NCI-H2171 (cell line): ENCODE results near the gene RSKR.
"Not testable (repeated sequence)": the region's sequence is repeated elsewhere in the genome, so short reads cannot be mapped to it uniquely, and the experiment has no call there.

Experiments used
- DNase-seq: peaks from one replicate; lab custom pipeline; 2025; lab: John Stamatoyannopoulos, UW

The RSKR gene

DNA sequence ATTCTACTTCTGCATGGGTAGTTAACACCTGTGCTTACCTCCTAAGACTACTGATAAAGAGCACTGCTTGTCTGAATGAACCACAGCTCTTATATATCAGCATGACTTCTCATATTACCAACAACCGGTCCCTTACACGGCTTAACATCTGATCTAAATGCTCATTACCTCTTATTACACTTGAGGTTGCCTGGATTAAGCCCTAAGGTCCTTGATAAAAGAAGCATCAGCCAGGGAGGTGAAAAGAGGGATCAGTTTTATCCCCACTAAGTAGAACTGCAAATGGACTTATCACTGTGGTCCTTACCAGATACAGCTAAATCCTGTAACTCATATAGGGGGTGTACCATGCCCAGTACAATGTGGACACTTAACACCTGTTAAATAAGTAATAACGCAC is 8.2 kb upstream of the RSKR start:
- DNase-seq, result no peak

DNA sequence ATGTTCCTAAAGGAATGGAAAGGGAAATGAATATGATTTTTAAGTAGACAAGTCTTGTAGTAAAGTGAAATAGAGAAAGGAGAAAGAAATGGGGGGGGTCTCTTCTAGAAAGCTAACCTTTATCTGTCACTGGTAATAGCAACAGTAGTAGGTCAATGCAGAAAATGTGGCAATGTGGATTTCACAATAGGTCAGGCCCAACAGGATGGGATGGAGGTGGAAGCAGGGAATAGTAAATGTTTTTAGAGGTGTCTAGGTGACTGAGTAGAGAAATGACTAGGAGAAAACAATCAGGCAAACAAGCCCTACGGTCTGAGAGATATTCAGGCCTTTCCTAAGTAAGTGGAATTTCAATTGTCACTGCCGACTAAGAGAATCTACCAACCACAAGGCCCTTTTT is 6.0 kb upstream of the RSKR start:
- DNase-seq, result no peak

DNA sequence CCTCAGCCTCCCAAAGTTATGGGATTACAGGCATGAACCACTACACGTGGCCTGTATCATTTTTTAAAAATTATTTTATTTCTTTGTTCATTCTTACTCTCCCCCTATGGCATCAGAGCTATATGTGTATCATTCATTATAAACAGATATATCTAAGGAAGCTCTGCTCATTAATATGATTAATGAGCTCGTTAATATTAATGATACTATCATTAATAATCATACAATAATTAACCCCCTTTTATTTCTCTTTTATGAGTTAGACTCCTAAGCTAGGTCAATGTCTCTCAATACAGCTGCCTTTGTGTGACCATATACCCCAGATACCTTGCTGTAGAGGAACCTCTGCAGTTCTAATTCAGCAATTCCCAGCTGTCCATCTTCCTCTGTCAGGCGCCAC is 4.5 kb upstream of the RSKR start:
- no peak for DNase-seq

DNA sequence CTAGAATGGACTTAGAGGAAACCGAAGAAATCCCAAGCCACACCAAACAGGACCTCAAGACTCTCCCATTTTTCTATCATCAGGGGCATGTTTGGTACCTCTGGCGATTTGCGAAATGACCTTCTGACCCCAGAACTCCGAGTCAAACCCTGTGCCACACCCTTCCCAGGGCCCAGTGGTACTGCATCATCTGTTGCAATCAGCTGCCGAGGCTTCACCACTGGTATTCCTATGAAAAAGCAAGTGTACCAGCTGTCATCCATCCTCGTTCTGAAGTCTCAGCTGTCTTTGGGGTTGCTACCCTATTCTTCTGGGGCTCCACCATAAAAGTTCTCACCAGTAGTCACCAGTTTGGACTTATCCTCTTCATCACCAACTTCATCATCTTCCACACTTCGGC is 2.3 kb upstream of the RSKR start:
- DNase-seq, result no peak

DNA sequence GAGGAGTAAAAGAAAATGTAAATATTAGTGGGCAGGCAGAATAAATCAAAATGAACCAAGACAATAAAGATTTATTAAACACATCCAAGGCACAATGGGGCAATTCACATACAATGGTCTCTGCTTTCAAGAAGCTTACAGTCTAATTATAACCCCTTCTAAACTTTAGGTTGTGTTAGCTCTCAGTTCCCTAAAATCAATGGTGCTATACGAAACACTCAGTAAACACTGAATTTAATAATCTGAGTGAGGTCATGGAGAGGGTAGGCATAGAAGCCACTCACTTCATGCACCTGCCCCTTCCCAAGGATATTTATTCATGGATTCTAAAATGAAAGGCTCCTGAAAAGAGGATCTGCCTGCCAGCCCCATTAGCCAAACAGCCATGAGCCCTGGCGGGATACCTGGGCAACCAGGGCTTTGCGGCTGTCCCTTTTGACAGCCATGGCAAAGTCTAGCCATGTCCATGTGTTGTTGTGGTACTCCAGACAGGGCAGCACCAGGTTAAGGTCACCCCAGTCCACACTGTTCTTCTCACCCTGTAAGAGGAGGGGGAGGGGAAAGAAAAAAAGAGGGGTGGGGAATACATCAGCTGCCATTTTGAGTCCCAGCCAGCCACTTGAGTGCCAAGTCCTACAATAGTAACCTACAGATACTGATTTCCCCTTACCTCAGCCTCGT is 1.4 kb upstream of the RSKR start:
- no peak for DNase-seq

DNA sequence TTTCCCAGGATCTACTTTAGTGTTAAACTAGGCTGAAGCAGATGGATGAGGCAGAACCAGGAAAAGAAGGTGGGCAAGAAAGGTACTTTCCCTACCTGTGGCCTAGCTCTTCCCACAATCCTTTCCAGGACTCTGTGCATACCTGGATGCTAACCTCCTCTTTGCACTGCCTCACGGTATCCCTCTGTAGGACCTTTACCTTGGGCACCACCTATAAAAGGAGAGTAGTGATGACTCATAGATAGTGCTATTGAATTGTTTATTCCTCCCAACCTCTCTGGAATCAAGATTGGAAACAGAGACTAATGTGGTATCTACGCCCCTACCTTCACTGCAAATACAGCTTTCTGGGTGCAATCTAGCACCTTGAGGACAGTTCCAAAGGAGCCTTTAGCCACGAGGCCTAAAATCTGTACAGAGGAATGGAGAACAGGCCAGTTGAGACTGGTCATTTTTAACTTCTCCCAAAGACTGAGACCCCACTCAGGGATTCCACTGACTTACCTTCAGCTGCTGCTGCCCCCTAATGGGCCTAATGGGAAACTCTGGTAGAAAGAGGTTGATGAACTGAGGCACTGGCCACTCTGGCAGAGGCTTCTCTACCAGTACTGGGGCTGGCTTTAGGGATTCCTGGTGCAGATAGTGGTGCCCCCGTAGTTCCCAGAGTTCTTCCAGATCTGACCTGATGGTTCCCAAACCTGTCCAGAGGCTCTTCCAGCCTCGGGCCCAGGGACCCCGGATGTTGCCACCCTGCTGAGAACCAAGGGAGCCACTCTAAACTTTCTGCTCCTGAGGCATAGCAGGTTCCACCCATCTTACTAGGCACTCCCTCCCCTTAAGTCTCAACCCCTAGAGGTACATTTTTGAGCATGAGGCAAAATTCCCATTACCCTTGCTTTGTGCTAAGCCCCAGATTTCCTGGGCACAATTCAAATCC is 781 bp downstream of the RSKR start:
- no peak for DNase-seq

DNA sequence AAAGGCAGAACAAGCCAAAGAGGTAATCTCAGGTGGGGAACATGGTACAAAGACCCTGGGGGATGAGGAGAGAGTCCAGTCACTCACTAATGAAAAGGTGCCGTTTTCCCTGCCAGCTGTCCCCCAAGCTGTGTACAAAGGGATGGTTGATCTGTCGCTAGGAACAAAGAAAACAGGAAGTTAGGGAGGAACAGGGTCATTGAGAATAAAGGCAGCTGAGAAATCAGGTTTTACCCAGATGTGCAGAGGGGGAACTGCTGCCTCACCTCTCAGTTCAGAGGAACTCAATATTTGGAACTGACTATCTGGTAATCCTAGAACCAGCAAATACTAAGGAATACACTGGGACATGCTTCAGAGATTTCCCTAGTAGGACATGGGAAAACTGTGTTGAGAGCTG is 1.5 kb downstream of the RSKR start:
- DNase-seq, result no peak

DNA sequence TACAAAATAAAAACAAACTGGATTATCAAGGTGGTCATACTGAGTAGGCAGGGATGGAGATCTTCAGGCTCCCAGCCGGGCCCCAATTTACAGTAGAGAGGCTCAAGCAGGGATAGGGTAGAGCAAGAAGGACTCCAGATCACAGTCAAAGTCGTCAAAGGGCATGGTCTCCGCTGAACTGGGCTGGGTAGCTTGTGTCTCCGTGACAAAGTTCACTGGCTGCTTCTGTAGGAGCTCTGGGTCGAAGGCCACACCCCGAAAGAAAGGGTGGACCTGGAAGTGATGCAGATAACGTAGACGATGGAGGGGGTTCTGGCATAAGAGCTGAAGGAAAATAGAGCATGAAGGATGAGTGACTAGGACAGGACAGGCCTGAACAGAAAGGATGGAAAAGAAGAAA is 3.6 kb downstream of the RSKR start:
- no peak for DNase-seq

DNA sequence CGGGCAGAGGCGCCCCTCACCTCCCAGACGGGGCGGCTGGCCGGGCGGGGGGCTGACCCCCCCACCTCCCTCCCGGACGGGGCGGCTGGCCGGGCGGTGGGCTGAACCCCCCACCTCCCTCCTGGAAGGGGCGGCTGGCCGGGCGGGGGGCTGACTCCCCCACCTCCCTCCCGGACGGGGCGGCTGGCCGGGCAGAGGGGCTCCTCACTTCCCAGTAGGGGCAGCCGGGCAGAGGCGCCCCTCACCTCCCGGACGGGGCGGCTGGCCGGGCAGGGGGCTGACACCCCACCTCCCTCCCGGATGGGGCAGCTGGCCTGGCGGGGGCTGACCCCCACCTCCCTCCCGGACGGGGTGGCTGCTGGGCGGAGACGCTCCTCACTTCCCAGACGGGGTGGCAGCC is 10.0 kb downstream of the RSKR start:
- DNase-seq, result not testable (repeated sequence)

DNA sequence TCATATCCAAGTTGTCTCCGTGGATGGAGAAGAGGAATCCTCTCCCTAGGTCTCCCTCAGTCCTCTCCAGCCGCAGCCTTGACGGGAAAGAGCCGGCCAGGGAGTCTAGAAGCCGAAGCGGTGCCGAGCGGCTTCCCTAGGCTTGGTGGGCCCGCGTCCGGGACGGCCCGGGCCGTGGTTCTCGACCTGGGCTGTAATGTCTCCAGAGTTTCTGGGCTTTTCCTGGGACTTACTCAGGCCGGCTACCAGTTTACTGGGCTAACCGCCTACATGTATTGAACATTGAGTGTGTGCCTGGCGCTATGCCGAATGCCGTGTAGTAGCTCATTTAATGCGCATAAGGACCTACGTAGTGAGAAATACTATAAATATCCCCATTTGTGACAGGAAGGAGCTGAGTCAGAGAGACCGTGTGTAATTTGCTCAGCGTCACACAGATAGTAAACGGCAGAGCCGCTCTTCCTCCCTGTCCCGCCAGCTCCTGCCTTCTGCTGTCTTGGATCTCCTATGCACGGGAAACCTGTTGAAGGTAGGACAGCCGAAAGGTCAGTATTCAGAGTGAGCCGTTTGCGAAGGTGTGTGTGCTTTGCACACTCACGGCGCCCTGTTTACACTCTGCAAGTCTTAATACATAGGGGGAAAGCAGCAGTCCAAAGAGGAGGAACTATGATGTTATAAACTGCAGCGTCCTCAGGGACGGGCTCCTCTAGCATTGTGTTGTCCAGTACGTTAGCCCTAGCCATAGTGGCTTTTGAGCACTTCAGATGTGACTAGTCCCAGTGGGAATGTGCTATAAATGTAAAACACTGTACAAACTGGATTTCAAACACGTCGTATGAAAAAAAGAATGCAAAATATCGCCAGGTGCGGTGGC is 14.4 kb downstream of the RSKR start:
- DNase-seq, result peak; percentile 58

DNA sequence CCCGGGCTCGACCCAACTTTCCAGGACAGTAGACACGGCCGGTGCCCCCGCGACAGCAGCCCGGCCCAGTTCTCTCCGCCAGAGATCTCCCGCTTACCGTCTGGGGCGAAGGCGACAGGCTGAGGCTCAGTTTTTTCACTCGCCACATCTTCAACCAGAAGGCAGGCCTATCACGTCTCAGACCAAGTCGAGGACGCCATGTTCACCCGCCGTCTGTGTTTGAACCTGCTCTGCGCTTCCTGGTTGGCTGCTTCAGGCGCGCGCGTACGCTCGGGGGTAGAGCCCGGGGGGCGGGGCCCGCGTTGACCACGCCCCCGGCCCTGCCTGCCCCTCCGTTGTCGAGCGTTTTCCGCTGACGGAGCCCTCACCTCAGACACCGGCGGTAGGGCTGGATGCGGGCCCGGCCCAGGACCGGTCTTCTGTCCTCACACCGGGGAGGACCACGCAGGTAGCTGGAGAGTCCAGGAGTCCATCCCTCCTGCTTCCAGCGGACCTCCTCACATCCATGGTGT is 15.1 kb downstream of the RSKR start, which contains the start of gene SPAG5:
SPAG5 (minus strand) TSS at position 227 of the 512 bp plus-strand sequence; CDS start at position 148, 79 bp downstream.
- peak; percentile 92 for DNase-seq

DNA sequence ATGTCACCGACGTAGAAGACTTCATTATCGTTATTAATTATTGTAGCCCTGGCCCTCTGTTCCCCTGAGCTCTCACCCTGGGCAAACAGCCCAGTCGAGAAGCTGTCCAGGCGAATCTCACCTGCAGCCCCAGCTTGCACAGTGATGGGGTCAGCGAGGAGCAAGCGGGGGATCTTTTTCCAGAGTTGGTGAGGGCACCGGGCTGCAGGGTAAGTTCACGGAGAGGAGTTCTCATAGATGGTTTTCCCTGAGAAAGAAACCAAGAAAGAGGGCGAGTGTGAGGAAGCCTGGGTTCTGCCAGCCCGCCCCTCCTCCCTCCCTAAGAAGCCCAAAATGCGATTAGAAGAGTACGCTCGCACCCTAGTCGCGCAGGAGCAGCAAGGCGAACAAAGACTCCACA is 15.6 kb downstream of the RSKR start:
- no peak for DNase-seq

DNA sequence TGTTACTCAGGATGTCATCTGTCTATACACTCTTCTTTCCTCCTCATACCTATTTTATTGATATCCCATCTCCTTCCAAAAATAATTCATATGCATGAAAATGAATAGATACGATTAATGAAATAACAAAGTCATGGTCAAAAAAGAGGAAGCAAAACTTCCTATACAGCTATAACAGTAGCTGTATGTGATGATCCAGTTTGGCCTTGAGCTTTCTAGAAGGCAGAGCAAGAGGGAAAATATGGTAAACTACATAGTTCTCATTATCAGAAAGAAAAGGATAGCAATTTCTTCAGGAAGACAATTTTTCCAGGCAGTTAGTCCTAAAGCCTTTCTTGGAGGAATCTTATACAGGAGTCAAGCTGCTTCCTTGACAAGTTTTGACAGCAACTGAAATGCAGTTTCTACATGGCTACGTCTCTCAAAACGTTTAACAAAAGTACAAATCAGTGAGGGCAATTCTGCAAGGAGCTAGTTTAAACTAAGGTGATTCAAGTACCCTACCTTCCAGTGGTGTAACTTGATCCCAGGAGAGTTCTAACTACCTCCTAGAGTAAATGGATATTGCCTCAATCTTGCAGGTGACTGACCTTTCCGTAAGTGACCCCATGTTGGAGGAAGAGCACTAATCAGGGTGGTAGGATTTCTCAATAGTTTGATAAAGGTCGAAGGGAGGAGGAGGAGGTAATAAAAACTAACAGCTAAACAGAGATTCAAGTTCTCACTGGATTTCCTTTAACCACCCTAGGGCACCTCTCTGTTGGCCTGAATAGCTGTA is 16.2 kb downstream of the RSKR start:
- DNase-seq, result no peak

DNA sequence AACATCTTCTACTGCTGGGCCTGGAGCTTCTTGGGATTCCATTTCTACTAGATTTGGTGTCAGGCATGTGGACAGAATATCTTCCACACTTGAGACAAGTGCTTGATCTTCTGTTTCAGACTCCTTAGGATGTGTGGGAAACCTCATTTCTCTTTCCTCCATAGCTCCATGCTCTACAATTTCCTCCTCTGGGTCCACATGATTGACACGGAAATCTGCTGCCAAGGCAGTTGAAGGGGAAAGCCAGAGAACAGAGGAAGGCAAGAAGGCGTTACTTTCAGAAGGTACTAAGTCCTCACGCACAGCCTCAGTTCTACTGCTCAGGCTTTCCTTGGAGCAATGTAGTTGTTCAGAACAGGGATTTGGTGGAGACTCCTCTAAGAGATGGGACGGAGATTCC is 21.7 kb downstream of the RSKR start:
- DNase-seq, result no peak

DNA sequence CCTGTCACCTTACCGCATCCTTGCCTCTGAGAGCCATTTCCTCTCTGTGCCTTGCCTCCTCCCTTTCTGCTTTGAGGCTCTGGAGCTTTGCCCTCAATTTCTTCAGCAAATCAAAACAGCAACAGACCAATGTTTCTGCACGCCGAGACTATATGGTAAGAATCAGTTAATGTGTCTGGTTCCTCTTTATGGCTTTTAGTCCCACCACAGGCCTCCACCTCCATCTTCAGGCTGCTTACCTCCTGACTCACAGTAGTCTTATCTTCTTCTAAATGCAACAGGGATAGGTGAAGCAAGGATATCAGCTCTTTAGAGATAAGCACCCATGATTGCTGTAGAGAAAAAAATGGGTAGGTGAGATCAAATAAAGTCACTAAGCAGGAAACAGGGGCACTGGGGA is 28.1 kb downstream of the RSKR start:
- no peak for DNase-seq

DNA sequence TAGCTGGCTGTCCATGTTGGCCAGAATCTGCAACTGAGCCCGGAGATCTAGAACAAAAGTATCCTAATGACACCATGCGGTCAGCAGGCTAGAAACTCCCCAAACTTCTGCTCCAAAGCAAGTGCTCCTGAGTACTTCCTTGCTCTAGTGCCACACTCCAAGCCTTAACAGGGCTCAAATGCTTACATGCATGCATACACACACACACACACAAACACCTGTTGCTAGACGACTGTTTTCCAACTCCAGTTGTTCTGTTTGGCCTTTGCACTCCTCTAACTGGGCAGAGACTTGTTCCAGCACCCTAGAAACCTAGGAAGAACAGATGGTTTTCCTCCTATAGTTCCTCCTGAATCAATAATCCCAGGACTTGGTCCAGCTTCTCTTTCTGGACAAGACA is 29.6 kb downstream of the RSKR start:
- DNase-seq, result no peak

DNA sequence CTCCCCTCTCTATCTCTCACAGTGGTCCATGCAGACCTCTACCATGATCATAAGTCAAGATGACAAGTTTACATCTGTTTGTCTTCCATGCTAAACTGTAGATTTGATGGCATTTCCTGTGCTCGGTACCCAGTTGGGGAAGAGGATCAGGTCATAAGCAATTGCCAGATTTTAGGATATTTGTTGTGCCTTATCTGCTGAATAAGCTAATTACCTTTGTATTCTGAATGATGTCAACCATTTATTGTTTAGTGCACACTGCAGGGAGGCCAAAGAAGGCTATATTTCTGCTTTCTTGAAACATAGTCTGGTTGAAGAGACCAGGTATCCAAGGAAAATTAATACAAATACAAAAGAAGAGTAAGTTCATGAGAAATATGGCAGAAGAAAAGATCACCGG is 31.5 kb downstream of the RSKR start:
- DNase-seq, result no peak

DNA sequence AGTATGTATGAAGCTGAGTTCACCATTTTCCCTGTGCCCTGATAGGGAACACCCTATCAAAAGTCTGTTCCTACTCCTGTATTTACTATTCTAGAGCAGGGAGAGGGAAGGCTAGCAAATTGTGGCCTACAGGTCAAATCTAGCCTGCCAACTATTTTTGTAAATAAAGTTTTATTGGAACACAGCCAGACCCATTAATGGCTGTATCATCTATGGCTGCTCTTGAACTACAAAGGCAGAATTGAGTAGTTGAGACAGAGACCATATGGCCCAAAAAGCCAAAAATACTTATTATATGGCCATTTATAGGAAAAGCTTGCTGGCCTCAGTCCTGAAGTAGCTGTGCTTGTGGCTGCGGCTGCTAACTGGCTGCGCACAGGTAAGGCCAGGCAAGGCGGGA is 33.0 kb downstream of the RSKR start:
- DNase-seq, result no peak

DNA sequence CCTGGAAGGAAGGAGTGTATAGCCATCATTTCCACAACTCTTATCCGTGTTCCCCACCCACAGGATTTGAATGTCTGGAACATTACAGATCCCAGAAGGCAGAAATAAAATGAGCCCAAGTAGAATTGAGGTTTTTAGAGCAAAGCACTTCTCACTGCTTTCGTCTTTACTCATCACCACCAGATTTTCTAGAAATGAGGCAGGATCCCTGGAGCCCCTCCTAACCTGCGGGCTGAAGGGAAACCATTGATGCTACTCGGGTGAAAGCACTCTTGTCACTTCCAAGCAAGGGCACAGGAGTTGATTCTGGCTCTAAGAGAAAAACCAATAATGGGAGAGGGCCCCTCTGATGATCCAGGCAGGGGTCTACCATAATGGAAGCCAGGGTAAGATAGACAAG is 34.5 kb downstream of the RSKR start:
- no peak for DNase-seq

DNA sequence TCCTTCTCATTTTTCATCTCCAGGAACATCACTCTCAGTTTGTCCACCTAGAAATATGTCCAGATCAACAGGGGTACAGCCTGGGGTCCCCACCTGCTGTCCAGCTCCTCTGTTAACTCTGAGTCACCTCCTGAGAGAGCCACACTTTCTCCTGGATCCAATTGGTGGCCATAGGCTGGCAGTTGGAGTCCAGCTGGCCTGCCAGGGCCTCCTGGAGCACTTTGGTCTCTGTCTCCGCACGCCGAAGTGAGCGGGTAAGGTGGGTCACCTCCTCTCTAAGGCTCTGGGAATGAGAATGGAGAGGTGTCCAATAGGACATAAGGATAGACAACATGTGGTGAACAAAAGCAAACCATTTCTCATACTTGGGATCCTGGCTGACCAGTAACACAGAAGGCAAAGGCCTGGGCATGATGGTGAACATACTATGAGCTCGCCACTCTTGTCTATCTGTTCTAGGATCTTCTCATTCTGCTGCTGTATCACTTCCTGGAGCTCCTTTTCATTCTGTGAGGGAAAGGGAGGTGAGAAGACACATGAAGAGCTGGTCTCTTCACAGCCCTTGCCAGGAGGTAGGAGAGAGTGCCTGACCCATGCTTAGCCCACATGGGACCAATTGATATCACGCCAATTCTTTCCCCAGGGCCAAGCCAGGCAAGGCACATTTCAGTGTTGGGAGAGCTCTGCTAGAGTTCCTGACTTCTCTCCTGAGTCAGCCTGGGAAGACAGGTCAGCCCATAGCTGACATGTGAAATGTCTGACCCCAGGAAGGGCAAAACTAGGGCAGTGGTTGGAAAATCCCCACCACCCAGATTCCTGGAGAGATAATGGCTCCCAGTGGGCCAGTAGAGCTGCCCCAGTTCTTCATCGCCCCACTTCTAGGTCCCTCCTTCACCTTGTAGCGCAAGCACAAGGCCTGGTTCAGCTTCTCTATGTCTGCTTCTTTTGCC is 35.5 kb downstream of the RSKR start:
- DNase-seq, result no peak
